H1 (cell line): ENCODE measurements around the gene L3MBTL4. TPM values are rescaled to one million over a fixed set of nuclear protein-coding genes. Genes with fewer than 3 reads are reported as not detected.

Experiments used
- CTCF ChIA-PET: fragments of 300-600 bp; sonication (Branson Sonifier 250); formaldehyde crosslinking; loops from one replicate; lab custom pipeline; 2021; ENCODE audit not compliant: partially characterized antibody; lab: Charles Lee
- POLR2A ChIA-PET: fragments of 300-600 bp; sonication (Branson Sonifier 250); formaldehyde crosslinking; loops from one replicate; lab custom pipeline; 2021; ENCODE audit warnings: inconsistent platforms; ENCODE audit not compliant: partially characterized antibody; lab: Charles Lee
- DNase-seq, 2 experiments: peaks; one replicate each; pipeline versions ENCODE4 v3.0.0 to v3.0.0-alpha.2; 2010 to 2022; ENCODE audit warnings: low spot score in 2 of 2, low read depth in 1 of 2, mixed read lengths in 1 of 2
- FAIRE-seq: peaks from 2 replicates; lab custom pipeline; 2011; peaks lifted over from hg19 to GRCh38; lab: Jason Lieb, UNC
- H2AFZ ChIP-seq: 2 replicates; pipeline ENCODE4 v1.8.1; 2012; ENCODE audit warnings: low read length, inconsistent platforms
- H2AK5ac ChIP-seq: 2 replicates; pipeline ENCODE4 v1.6.1; 2013; ENCODE audit warnings: low read depth, low read length
- H2BK120ac ChIP-seq: replicated peaks from 2 replicates; pipeline ENCODE3; 2013; ENCODE audit warnings: low read depth, low read length, inconsistent platforms
- H2BK12ac ChIP-seq: 2 replicates; pipeline ENCODE4 v1.6.1; 2013; ENCODE audit warnings: low read depth, low read length
- H2BK15ac ChIP-seq: 2 replicates; pipeline ENCODE4 v1.6.1; 2013; ENCODE audit warnings: low read length
- H2BK20ac ChIP-seq: 2 replicates; pipeline ENCODE4 v1.6.1; 2013; ENCODE audit warnings: low read length
- H2BK5ac ChIP-seq: 2 replicates; pipeline ENCODE4 v1.6.1; 2013; ENCODE audit warnings: low read depth, low read length
- H3K14ac ChIP-seq: 2 replicates; pipeline ENCODE4 v1.6.1; 2013; ENCODE audit warnings: inconsistent platforms; ENCODE audit not compliant: insufficient read length
- H3K18ac ChIP-seq: 2 replicates; pipeline ENCODE4 v1.6.1; 2013; ENCODE audit warnings: low read length; ENCODE audit errors: extremely low read depth
- H3K23ac ChIP-seq: 2 replicates; pipeline ENCODE4 v1.6.1; 2013; ENCODE audit warnings: inconsistent platforms; ENCODE audit not compliant: insufficient read length
- H3K23me2 ChIP-seq: 2 replicates; pipeline ENCODE4 v1.6.1; 2013; ENCODE audit warnings: low read depth, low read length
- H3K27ac ChIP-seq: 2 replicates; pipeline ENCODE4 v1.6.1; 2011; ENCODE audit warnings: low read depth, low read length, inconsistent platforms
- H3K27me3 ChIP-seq, 4 experiments: replicated peaks in 1 of 4; 1 replicate in 1 of 4; 2 replicates in 3 of 4; pipeline versions ENCODE4 v1.6.1 to v1.8.1; 2011 to 2013; ENCODE audit warnings: low read length in 3 of 4, mild to moderate bottlenecking in 3 of 4, inconsistent platforms in 2 of 4, mixed read lengths in 2 of 4, moderate library complexity in 1 of 4; ENCODE audit not compliant: control insufficient read depth in 3 of 4, insufficient read depth in 3 of 4; ENCODE audit errors: extremely low read depth in 1 of 4
- H3K36me3 ChIP-seq, 4 experiments: 2 replicates each; pipeline versions ENCODE4 v1.6.1 to v1.8.1; 2011 to 2013; ENCODE audit warnings: mild to moderate bottlenecking in 4 of 4, low read length in 3 of 4, moderate library complexity in 2 of 4, control low read depth in 1 of 4, inconsistent platforms in 1 of 4; ENCODE audit not compliant: insufficient read depth in 4 of 4, control insufficient read depth in 2 of 4
- H3K4ac ChIP-seq: replicated peaks from 2 replicates; pipeline ENCODE3; 2013; ENCODE audit warnings: low read length, low read depth, mixed read lengths, inconsistent platforms; ENCODE audit not compliant: insufficient read length
- H3K4me1 ChIP-seq, 4 experiments: replicated peaks in 1 of 4; 1 replicate in 1 of 4; 2 replicates in 3 of 4; pipeline versions ENCODE4 v1.6.1 to v1.8.1; 2011 to 2013; ENCODE audit warnings: low read length in 3 of 4, inconsistent platforms in 2 of 4, mixed read lengths in 1 of 4; ENCODE audit not compliant: insufficient read depth in 4 of 4, control insufficient read depth in 3 of 4
- H3K4me2 ChIP-seq, 2 experiments: 2 replicates each; pipeline versions ENCODE4 v1.6.1 to v1.8.1; 2011 to 2013; ENCODE audit warnings: low read depth in 2 of 2, low read length in 2 of 2, control low read depth in 1 of 2, inconsistent platforms in 1 of 2, mild to moderate bottlenecking in 1 of 2; ENCODE audit not compliant: insufficient read depth in 1 of 2
- H3K4me3 ChIP-seq, 4 experiments: fragments of 200-600, 300-600 bp in 1 of 4; sonication (generic), shearing (Covaris generic), sonication (Bioruptor Twin) in 1 of 4; 2 replicates each; pipeline versions ENCODE4 v1.5.1 to v1.8.1; 2011 to 2016; ENCODE audit warnings: low read length in 4 of 4, low read depth in 3 of 4, control low read depth in 2 of 4, inconsistent platforms in 2 of 4, mild to moderate bottlenecking in 2 of 4, mixed read lengths in 1 of 4, moderate library complexity in 1 of 4; ENCODE audit not compliant: insufficient read depth in 2 of 4; ENCODE audit errors: extremely low read depth in 1 of 4
- H3K56ac ChIP-seq: replicated peaks from 2 replicates; pipeline ENCODE3; 2013; ENCODE audit warnings: low read depth, mild to moderate bottlenecking, mixed read lengths, low read length, inconsistent platforms; ENCODE audit not compliant: insufficient read length
- H3K79me1 ChIP-seq: 2 replicates; pipeline ENCODE4 v1.6.1; 2013; ENCODE audit warnings: low read depth, low read length, control low read depth
- H3K79me2 ChIP-seq, 2 experiments: 2 replicates each; pipeline versions ENCODE4 v1.6.1 to v1.8.1; 2012 to 2013; ENCODE audit warnings: low read length in 2 of 2, mild to moderate bottlenecking in 2 of 2, inconsistent platforms in 1 of 2; ENCODE audit not compliant: insufficient read depth in 2 of 2, control insufficient read depth in 1 of 2
- H3K9ac ChIP-seq, 4 experiments: replicated peaks in 1 of 4; 1 replicate in 1 of 4; 2 replicates in 3 of 4; pipeline versions ENCODE4 v1.6.1 to v1.8.1; 2011 to 2013; ENCODE audit warnings: low read depth in 3 of 4, low read length in 3 of 4, control low read depth in 2 of 4, mild to moderate bottlenecking in 2 of 4, moderate library complexity in 2 of 4, inconsistent platforms in 1 of 4; ENCODE audit errors: extremely low read depth in 1 of 4
- H3K9me3 ChIP-seq, 2 experiments: 2 replicates each; pipeline versions ENCODE4 v1.6.1 to v1.8.1; 2012 to 2013; ENCODE audit warnings: mild to moderate bottlenecking in 2 of 2, moderate library complexity in 2 of 2, control low read depth in 1 of 2, inconsistent platforms in 1 of 2, low read depth in 1 of 2, low read length in 1 of 2, mixed read lengths in 1 of 2; ENCODE audit not compliant: insufficient read depth in 2 of 2
- H4K20me1 ChIP-seq, 2 experiments: replicated peaks in 1 of 2; 2 replicates each; pipeline versions ENCODE3 to v1.8.1; 2011 to 2013; ENCODE audit warnings: inconsistent platforms in 2 of 2, low read length in 2 of 2, mild to moderate bottlenecking in 1 of 2; ENCODE audit not compliant: insufficient read depth in 2 of 2, control insufficient read depth in 1 of 2
- H4K5ac ChIP-seq: 2 replicates; pipeline ENCODE4 v1.6.1; 2013; ENCODE audit warnings: low read length, low read depth, mixed read lengths, inconsistent platforms; ENCODE audit not compliant: insufficient read length
- H4K8ac ChIP-seq: 2 replicates; pipeline ENCODE4 v1.8.0; 2013; ENCODE audit warnings: mild to moderate bottlenecking, moderate library complexity, low read length, inconsistent platforms; ENCODE audit not compliant: insufficient read depth; ENCODE audit errors: extremely low read depth
- H4K91ac ChIP-seq: replicated peaks from 2 replicates; pipeline ENCODE3; 2013; ENCODE audit warnings: low read length, mixed read lengths, inconsistent platforms; ENCODE audit not compliant: insufficient read length
- BACH1 ChIP-seq: IDR thresholded peaks from 2 replicates; pipeline ENCODE4 v1.6.1; 2012; ENCODE audit warnings: low read length, improper control_type of control experiment
- BRCA1 ChIP-seq: IDR thresholded peaks from 2 replicates; pipeline ENCODE4 v1.6.1; 2012; ENCODE audit warnings: low read depth, low read length, improper control_type of control experiment
- CBX8 ChIP-seq: fragments of 300-800, 300-1000 bp; sonication (generic); IDR thresholded peaks from 2 replicates; pipeline ENCODE4 v1.7.1; 2016; ENCODE audit warnings: low read depth, low read length, borderline replicate concordance
- CEBPB ChIP-seq: IDR thresholded peaks from 2 replicates; pipeline ENCODE4 v1.6.1; 2012; ENCODE audit warnings: low read depth, low read length
- CHD1 ChIP-seq: IDR thresholded peaks from 2 replicates; pipeline ENCODE4 v1.6.1; 2012; ENCODE audit warnings: low read depth, low read length, improper control_type of control experiment
- CHD2 ChIP-seq: IDR thresholded peaks from 2 replicates; pipeline ENCODE4 v1.6.1; 2012; ENCODE audit warnings: low read length, improper control_type of control experiment
- EGR1 ChIP-seq: IDR thresholded peaks from 2 replicates; pipeline ENCODE4 v1.6.1; 2011; ENCODE audit warnings: low read depth, low read length, borderline replicate concordance
- GABPA ChIP-seq: IDR thresholded peaks from 2 replicates; pipeline ENCODE4 v1.6.1; 2011; ENCODE audit warnings: mild to moderate bottlenecking, low read length, moderate library complexity, borderline replicate concordance; ENCODE audit not compliant: insufficient read depth
- GTF2F1 ChIP-seq: IDR thresholded peaks from 2 replicates; pipeline ENCODE4 v1.6.1; 2012; ENCODE audit warnings: low read depth, low read length, improper control_type of control experiment, borderline replicate concordance
- JUND ChIP-seq: IDR thresholded peaks from 2 replicates; pipeline ENCODE4 v1.6.1; 2011; ENCODE audit warnings: mild to moderate bottlenecking, improper control_type of control experiment, low read length
- KDM5A ChIP-seq: fragments of 200-600 bp; IDR thresholded peaks from 2 replicates; pipeline ENCODE4 v1.7.1; 2012; ENCODE audit warnings: mild to moderate bottlenecking, low read length, inconsistent platforms, mixed read lengths
- PHF8 ChIP-seq: fragments of 200-600 bp; sonication (generic); conservative IDR thresholded peaks from 2 replicates; pipeline ENCODE4 v1.7.1; 2012; ENCODE audit warnings: low read depth, mild to moderate bottlenecking, inconsistent platforms, low read length, moderate library complexity
- POU5F1 ChIP-seq: IDR thresholded peaks from 2 replicates; pipeline ENCODE4 v1.6.1; 2011; ENCODE audit warnings: low read depth, mild to moderate bottlenecking, low read length, moderate library complexity
- SAP30 ChIP-seq: fragments of 300-600 bp; sonication (generic); IDR thresholded peaks from 2 replicates; pipeline ENCODE4 v1.7.1; 2012; ENCODE audit warnings: low read length, moderate library complexity, mild to moderate bottlenecking, inconsistent platforms; ENCODE audit not compliant: insufficient read depth, insufficient replicate concordance
- TAF7 ChIP-seq: optimal IDR thresholded peaks from 2 replicates; pipeline ENCODE3; 2011; ENCODE audit warnings: low read depth, mild to moderate bottlenecking, inconsistent platforms, low read length, moderate library complexity, borderline replicate concordance
- TEAD4 ChIP-seq: IDR thresholded peaks from 2 replicates; pipeline ENCODE4 v1.6.1; 2012; ENCODE audit warnings: low read depth, low read length, inconsistent platforms, mixed read lengths
- WGBS, 2 experiments: shearing (Covaris generic) in 1 of 2; methylation state at CpG; one replicate each; pipeline versions ENCODE4 v1.1.6 to v1.1.7; 2013 to 2015; ENCODE audit warnings: low lambda C conversion rate in 2 of 2, mixed read lengths in 2 of 2, inconsistent platforms in 1 of 2, low coverage in 1 of 2, missing lambda C conversion rate in 1 of 2; ENCODE audit not compliant: insufficient replicate concordance in 2 of 2, insufficient coverage in 1 of 2, insufficient read length in 1 of 2; ENCODE audit errors: extremely low coverage in 1 of 2, missing lambda C conversion rate in 1 of 2; 5-methylcytosine and 5-hydroxymethylcytosine counted together
- polyA plus RNA-seq, 7 experiments: library from polyadenylated mRNA; depleted of rRNA in 3 of 7; stranded (reverse) in 5 of 7; unstranded in 2 of 7; fragments of >200 nt in 5 of 7; fragments of 200-250 nt in 2 of 7; gene quantifications; 1 replicate in 5 of 7; 2 replicates in 1 of 7; 4 replicates in 1 of 7; pipeline versions ENCODE4 v1.2.1 to v1.2.3, GENCODE V29; 2011 to 2013; ENCODE audit warnings: missing spikeins in 2 of 7, mixed read lengths in 2 of 7
- total RNA-seq: library from RNA; stranded (reverse); fragmentation: NEBNext Ultra II Directional; extraction: Animal tissue kit (Norgen Biotek cat#: 25700); gene quantifications from 2 replicates; pipeline ENCODE4 v1.2.1, GENCODE V29; 2021

Gene L3MBTL4
- total and polyA plus RNA-seq, 2 of the 8 experiments (the other 6 are each of a cell fraction or from before 2014, with no cell fraction given), result 1.0 to 2.1 TPM

GRCh38 chr18:6155707-6156106, 259.0 kb downstream of the L3MBTL4 start:
- Histone ChIP-seq H3K27ac (no peak overlapping the region), H3K4ac (no peak overlapping the region), H3K79me1 (no peaks in the 10 kb centered on the region), H4K20me1 (no peaks in the 10 kb centered on the region), H3K9me3 (0 out of 4 replicates have a peak, but pooled peaks cover 0 to 4% of the 10 kb centered on the region in 2 experiments), H2BK120ac (no peak overlapping the region), H3K36me3 (no peaks in the 10 kb centered on the region), H3K4me3 (no peak overlapping the region), H3K9ac (no peak overlapping the region), H2BK5ac (no peak overlapping the region), H3K23ac (no peak overlapping the region), H4K8ac (no peak overlapping the region), H2BK15ac (no peak overlapping the region), H4K91ac (no peak overlapping the region), H3K27me3 (no peaks in the 10 kb centered on the region), H3K14ac (no peak overlapping the region), H3K18ac (no peak overlapping the region), H3K4me1 (no peaks in the 10 kb centered on the region; a peak in 1 of 7 replicates), H3K23me2 (no peaks in the 10 kb centered on the region), H2BK12ac (no peak overlapping the region), H3K56ac (no peak overlapping the region), H3K4me2 (no peak overlapping the region), H2BK20ac (no peak overlapping the region), H4K5ac (no peak overlapping the region), H2AFZ (no peak overlapping the region), H3K79me2 (no peaks in the 10 kb centered on the region), H2AK5ac (no peak overlapping the region)
- FAIRE-seq (no peak), DNase-seq (no peak)
- WGBS, 2 experiments, result 85% methylated on average over 2 of the region's 2 CpGs; no CpG with 5 or more reads in 1 of the 2 experiments
- CTCF ChIA-PET, result interaction anchor here (1.2 kb wide), 1 partner anchor 111 kb away, joined by 3 read pairs; no protein-coding TSS in a partner anchor
- POLR2A ChIA-PET, result no interaction called here
- TF ChIP-seq EGR1 (no peak), PHF8 (no peak), SAP30 (no peak), GTF2F1 (no peak), BRCA1 (no peak), JUND (no peak), BACH1 (no peak), TAF7 (no peak), CHD1 (no peak), CBX8 (no peak), CHD2 (no peak), TEAD4 (no peak), GABPA (no peak), CEBPB (no peak), POU5F1 (no peak), KDM5A (no peak)
